Measurements from ENCODE around the gene IMPG2.

DNA sequence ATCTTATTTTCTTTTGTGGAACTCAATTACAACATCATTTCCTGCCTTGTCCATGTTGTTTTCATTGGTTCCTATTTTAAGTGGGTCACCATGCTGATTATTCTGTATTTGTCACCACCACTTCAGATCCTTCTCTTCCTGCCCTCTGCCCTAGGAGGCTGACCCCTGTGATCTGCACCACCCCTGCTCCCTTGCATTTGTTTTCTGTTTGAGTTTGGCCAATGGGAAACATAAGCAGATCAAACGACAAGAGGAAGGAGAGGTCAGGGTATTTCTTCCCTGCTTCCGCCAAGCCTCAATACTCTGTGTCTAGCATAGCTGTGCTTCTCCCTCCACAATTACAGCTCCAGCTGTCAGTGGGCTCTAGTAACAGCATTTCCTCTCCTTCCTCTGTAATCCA is 71.6 kb downstream of the IMPG2 start:
- TF ChIP-seq, protein P1, sequence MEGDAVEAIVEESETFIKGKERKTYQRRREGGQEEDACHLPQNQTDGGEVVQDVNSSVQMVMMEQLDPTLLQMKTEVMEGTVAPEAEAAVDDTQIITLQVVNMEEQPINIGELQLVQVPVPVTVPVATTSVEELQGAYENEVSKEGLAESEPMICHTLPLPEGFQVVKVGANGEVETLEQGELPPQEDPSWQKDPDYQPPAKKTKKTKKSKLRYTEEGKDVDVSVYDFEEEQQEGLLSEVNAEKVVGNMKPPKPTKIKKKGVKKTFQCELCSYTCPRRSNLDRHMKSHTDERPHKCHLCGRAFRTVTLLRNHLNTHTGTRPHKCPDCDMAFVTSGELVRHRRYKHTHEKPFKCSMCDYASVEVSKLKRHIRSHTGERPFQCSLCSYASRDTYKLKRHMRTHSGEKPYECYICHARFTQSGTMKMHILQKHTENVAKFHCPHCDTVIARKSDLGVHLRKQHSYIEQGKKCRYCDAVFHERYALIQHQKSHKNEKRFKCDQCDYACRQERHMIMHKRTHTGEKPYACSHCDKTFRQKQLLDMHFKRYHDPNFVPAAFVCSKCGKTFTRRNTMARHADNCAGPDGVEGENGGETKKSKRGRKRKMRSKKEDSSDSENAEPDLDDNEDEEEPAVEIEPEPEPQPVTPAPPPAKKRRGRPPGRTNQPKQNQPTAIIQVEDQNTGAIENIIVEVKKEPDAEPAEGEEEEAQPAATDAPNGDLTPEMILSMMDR (IDR thresholded peaks at IDR 0.05), result no peak
- TF ChIP-seq POLR2AphosphoS5 (IDR thresholded peaks at IDR 0.05), result no peak

Data from prostate gland (tissue), 2 donors.